Midbrain (tissue), 1 donor: Measurements from ENCODE around the gene PIAS2.
"Not testable (repeated sequence)": the region's sequence is repeated elsewhere in the genome, so short reads cannot be mapped to it uniquely, and the experiment has no call there.

ENCODE experiments used
- DNase-seq: peaks from one replicate; lab custom pipeline; 2025; lab: John Stamatoyannopoulos, UW

Gene PIAS2

DNA sequence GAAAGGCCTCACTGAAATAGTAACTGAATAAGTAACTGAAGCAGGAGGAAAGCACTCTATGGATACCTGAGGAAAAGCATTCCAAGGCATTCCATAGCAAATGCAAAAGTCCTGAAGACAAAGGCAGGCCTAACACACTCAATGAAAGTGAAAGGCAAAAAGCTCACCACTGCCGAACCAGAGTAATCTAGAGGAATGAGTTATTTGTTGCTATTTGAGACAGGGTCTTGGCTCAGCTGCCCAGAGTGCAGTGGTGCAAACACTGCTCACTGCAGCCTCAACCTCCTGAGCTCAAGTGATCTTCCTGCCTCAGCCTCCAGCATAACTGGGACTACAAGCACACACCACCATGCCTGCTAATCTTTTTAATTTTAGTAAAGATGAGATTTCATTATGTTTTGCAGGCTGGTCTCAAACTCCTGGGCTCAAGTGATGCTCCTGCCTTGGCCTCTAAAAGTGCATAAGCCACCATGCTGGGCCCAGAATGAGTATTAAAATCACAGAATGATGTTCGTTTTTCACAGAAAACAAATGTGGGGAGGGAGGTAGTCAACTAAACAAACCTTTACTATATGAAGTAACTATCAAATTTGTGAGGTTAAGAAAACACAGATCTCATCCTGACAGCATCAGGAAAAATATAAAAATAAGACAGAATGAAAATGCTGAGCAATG is 17.9 kb downstream of the PIAS2 start:
- no peak for DNase-seq

DNA sequence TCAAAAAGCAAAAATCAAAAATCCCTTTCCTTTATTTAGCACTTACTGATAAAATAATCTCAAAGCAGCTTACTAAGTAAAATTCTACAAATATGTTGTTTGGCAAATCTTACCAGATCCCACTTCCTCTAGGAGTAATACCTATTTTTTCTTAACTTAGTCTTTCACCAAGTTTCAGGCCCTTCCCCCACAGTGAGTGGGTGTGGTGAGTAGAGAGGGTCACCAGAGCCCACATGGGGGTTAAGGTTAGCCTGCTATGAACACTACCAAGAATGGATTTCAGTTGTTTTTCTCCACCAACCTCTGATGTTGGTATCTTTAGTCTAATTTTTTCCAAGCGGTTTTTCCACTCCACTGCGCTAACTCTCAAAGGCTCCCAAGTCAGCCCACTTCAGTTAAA is 23.2 kb downstream of the PIAS2 start:
- no peak for DNase-seq

DNA sequence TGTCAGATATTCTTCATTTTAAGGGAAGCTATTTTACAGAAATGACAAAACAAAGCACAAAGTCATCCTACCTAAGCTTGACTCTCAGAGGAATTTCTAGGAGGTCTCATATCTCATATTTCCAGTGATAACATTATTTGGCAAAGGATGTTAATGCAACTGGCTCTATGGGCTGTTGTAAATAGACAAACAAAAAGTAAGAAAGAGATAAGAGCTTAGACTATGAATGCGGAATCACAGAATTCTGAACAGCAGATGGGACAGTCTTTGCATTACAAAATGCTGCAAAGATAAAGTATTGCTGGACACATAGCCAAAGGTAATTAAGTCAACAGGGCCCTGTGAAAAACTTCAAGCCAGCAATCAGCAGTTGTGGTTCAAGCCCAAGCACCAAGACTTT is 23.9 kb downstream of the PIAS2 start:
- no peak for DNase-seq

DNA sequence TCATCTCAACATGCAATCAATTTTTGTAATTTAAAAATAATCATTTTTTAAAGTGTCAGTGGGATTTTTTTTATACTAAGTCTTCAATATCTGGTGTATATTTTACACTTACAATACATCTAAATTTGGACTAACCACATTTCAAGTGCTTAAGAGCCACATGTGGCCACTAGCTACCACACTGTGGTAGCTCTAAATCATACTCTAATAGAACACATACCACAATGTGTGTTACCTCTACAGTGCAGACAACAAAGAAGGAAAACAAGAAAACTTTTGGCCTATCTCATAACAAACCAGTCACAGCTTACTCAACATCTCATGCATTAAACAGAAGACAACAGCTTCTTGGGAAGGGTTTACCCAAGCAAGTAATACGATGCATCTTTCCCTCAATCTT is 24.5 kb downstream of the PIAS2 start:
- no peak for DNase-seq

DNA sequence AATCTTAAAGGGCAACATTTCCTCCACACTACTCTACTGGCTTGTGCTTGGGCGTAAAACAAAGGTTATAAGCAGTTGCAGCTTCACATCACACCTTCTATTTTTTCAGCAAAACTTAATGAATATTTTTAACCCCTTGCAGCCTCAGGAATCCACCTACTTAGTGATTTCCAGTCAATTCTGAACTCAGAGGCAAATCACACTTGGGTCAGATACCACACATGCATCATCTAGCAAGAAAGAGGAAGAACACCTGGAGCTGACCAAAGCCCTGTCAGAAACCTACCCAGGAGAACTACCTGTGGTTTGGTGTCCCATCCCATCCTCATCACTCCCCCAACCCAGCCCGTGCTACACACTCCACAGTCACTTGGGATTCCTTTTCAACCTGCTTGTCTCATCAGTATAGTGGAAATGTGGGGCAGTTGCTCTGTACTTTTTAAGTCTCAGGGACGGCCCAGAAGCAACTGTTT is 25.5 kb downstream of the PIAS2 start:
- DNase-seq: no peak

DNA sequence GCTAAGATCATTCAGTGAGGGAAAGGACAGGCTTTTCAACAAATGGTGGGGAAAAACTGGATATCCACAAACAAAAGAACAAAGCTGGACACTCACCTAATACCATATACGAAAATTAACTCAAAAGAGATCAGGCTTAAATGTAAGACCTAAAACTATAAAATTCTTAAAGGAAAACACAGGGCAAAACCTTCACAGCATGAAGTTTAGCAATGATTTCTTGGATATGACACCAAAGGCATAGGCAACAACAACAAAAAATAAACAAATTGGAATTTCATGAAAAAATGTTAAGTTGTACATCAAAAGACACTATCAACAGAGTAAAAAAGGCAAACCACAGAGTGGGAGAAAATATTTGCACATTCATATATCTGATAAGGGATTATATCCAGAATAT is 28.3 kb downstream of the PIAS2 start:
- no peak for DNase-seq

DNA sequence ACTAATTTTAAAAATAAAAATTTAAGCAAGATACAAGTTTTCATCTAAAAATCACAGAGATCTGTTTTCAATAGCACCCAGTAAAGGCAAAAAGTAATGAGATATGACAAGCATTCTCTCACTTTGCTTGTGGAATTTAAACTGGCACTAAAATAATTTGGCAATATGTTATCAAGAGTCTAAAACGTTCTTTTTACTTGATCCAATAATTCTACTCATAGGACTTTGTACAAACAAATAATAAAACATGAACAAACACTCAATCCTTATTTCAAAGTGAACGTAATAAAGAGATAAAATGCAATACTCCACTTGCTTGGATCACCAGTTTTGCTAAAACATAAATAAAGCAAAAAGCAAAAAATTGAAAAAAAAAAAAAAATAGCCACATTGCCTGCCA is 30.4 kb downstream of the PIAS2 start:
- no peak for DNase-seq

DNA sequence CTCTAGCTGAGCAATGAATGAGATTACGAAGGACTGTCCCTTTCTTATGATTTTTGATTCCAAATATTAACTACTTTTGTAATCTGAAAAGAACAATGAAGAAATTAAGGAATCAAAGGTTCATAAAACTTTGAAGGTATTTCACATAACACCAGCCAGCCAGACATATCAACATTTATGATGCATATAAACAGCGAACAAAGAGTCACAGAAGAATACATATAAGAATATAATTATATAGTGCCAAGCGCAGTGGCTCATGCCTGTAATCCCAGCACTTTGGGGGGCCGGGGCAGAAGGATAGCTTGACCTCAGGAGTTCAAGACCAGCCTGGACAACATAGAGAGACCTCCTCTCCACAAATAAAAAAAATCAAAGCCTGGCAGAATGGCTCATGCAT is 34.1 kb downstream of the PIAS2 start:
- no peak for DNase-seq

DNA sequence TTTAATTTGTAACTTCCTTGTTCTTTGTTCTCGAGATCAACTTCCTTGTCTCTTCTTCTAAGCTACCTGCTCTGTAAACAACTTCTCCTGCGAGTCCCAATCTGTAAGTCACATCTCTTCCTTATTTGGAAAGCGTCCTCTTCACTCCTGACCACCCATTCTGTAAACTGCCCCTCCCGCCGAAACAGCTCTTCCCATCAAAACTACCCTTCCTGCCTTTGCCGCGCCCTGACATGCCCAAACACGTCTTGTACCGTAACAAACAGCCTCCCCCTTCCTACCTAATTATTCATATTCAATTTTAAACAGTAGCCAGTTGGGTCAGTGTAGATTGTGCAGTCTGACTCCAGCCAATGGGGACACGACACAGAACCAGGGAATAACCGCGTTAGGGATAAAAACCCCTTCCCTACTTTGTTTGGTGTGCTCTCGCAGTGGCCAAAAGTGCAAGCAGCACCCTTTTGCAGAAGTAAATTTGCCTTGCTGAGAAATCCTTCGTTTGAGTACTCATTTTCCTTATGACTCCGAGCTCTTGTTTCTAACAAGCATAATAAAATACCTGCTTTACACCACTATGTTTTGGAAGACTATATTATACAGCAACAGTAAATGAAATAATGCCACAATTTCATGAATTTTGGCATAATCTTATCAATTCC is 39.8 kb downstream of the PIAS2 start:
- DNase-seq: no peak

DNA sequence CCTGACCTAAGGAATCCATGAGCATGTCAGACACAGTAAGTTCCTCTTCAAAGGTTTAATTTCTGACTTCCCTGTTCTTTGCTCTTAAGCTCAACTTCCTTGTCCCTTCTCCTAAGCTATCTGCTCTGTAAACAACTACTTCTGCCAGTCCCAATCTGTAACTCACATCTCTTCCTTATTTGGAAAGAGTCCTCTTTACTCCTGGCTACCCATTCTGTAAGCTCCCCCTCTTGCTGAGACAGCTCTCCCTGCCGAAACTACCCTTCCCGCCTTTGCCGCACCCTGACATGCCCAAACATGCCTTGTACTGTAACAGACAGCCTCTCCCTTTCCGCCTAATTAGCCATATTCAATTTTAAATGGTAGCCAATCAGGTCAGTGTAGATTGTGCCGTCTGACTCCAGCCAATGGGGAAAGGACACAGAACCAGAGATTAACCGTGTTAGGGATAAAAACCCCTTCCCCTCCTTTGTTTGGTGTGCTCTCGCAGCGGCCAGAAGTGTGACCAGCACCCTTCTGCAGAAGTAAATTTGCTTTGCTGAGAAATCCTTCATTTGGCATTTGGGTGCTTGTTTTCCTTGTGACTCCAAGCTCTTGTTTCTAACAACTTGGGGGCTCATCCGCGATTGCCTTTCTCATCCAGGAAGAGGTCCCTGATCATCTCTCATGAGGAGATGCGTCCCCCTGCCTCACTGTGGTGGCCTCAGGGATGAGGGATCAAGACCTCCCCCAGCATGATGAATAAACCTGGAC is 49.0 kb downstream of the PIAS2 start:
- DNase-seq: no peak

DNA sequence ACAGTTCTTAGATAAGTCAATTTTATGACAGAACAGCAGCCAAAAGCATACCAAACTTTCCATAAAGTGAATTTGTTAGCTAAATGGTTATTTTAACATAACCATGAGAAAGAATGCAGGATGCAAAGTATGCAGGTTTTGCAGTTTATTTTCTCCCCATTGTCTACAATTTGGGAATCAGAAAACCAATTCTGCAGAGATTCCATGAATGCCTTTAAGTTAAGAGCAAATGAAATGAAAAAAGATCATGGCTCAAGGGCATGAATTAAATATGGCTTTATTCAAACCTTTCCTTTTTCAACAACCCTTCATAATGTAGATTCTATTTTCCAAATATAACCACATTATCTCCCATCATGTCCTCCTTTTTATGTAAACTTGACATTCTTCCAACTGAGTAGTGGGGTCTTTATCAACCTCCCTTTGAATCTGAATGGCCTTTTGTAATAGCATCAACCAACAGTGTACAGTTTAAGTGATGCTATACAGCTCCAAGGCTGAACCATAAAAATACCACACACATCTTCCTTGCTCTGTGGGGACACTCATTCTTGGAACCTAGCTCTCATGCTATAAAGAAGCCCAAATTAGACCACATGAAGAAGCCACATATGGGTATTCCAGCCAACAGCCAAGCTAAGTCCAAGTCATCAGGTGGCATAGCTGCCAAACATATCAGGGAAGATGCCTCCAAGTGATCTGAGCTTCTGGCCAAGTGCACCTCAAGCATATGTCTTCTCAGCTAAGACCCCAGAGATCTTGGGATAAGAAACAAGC is 49.8 kb downstream of the PIAS2 start:
- DNase-seq: no peak

DNA sequence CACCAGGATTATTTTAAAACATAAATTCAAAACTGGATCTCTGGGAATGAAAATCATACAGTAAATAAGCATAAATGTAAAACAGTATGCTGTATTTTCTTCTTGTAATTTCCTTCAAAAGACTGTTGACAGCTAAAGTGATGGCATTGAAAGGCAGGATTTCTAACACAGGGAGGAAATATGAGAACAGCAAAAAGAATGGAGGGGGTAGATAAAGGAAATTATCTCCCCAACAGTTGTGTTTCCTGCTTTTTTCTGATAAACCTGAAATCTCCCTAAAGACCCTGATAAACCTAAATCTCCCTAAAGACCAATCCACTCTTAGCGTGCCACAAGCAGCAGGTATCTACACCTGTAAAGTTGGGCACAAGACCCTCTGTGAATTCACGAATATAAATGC is 50.8 kb downstream of the PIAS2 start:
- no peak for DNase-seq

DNA sequence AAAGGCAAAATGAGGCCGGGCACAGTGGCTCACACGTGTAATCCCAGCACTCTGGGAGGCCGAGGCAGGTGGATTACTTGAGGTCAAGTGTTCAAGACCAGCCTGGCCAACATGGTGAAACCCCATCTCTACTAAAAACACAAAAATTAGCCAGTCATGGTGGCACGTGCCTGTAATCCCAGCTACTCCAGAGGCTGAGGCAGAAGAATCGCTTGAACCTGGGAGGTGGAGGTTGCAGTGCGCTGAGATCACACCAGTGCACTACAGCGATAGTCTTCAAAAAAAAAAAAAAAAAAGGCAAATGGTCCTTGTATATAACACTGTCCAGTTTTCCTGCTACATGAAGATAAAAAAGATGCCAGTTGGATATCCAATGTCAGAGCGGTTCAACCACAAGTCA is 52.1 kb downstream of the PIAS2 start:
- DNase-seq: not testable (repeated sequence)

DNA sequence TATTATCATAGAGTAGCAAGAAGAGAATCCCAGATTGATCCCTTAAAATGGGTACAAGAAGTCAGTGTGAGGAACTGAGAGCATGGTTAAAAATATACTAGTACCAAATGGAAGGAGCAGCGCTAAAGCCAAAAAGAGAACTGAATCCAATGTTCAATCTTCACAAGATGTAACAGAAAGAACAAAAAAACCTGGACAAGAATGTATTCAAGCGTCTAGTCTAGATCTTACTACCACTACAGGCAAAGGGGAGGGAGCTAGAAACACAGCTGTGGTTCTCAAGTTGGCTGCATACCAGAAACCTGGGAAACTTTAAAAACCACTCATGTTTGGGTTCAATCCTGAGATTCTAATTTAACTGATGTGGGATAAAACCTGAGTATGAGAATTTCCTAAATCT is 57.5 kb downstream of the PIAS2 start:
- no peak for DNase-seq

DNA sequence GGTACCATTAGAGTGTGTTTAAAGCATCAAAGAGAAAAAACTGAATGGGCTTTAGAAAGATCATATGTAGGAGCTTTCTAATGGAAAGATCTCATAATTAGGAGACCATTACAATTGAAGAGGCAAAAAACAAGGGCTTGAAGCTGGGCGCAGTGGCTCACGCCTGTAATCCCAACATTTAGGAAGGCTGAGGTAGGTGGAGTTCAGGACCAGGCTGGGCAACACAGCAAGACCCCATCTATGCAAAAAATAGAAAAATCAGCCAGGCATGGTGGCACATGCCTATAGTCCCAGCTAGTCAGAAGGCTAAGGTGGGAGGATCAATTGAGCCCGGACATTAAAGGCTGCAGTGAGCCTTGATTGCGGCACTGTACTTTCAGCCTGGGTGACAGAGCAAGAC is 59.0 kb downstream of the PIAS2 start:
- DNase-seq: no peak

DNA sequence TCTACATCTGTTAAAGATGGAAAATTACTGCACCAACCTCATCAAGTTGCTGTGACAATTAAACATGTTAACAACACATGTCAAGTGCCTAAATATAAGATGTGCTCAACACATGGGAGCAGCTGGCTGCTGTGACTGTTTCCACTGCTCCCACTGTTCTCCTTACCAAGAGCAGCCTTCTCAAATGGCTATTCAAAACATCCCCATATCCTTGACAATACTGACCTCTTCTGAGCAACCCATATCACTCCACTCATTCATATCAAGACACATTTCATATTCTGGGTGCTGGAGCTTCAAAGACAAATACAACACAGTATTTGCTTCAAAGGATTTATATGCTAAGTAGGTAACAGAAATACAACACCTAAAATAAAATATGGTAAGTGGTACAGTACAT is 60.3 kb downstream of the PIAS2 start:
- DNase-seq: peak; percentile 60

DNA sequence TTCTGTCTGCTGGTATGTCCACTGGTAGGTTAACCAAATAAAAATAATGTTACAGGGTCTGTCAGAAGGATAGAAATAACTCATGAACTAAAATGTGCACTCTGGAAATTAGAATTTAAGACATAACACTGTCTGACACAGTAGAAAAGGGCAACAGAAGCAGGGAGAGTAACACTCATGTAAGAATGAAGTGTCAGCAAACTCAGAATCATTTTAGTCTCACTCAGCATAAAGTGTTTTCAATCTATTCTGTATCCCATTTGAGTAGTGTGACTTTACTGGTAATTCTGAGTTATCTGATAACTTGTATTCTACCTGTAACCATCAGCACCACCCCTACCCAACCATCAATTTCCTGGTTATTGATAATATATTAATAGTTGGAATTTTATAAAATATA is 68.3 kb downstream of the PIAS2 start:
- DNase-seq: no peak

DNA sequence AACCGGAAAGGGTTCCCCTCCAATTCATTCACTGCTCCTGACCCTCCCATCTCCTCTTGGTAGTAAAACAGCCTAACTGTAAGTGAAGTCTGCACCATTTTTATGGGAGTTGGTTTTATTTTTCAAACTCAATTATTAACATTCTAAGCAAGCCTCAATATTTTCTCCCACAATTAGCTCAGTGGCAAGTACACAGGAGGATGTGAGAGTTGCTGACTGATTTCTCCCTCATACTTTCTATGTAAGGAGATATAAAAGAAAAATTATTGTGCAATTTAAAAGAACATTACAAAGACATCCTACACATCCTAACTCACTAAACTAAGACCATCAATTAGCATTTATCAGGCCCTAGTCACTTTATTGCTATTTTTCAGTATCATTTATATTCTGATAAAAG is 73.9 kb downstream of the PIAS2 start:
- DNase-seq: no peak

DNA sequence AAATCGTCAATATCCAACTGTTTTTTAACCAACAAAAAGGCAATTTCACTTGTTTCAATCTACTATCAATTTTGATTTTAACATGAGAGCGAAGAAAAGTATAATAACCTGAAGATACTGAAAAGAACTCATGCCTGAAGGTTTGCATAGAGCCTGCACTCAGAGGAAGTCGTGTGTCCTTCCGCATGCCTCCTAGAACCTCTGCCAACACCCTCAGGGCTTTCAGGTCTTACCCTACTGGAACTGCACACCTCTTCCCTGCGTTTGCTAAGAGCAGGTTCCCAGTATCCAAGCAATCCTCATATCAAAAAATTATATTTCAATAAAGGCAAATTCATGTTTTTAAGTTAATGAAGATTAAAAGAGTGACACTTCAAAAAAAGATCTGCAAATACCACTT is 74.7 kb downstream of the PIAS2 start:
- DNase-seq: no peak

DNA sequence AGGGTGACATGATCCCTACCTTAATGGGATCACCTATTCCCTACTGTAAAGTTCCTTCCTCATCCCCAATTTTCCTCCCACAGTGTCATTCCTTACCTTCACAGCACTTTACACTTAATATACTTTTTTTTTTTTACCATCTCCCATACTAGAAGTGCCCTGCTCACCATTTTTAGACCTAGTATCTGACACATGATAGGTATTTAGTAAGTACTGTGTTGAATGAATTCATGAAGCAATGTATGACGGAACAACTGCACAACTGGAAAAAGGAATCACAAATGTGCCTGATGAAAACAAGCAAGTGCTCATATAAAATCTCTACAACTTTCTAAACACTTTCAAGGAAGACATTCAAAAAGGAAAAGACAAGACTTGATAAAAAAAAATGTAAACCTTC is 83.4 kb downstream of the PIAS2 start:
- no peak for DNase-seq

DNA sequence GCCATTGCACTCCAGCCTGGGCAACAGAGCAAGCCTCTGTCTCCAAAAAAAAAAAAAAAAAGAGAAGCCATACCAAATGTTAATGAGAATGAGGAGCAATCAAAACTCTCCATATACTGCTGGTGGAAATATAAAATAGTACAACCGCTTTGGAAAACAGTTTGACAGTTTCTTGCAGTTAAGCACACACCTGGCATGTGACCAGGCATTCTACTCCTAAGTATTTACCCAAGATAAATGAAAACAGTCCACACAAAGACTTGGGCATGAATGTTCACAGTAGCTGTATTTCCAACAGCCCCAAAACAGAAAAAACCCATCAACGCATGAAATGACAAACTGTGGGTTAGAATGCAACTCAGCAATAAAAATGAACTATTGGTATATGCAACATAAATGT is 84.5 kb downstream of the PIAS2 start:
- DNase-seq: no peak

DNA sequence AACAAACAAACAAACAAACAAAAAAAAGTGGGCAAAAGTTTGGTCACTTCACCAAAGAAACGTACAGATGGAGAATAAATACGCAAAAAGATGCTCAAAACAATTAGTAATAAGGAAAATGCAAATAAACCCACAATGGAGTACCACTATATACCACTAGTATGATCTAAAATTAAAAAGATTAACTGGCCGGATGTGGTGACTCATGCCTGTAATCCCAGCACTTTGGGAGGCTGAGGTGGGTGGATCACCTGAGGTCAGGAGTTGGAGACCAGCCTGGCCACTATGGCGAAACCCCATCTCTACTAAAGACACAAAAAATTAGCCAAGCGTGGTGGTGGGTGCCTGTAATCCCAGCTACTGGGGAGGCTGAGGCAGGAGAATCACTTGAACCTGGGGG is 84.9 kb downstream of the PIAS2 start:
- DNase-seq: not testable (repeated sequence)

DNA sequence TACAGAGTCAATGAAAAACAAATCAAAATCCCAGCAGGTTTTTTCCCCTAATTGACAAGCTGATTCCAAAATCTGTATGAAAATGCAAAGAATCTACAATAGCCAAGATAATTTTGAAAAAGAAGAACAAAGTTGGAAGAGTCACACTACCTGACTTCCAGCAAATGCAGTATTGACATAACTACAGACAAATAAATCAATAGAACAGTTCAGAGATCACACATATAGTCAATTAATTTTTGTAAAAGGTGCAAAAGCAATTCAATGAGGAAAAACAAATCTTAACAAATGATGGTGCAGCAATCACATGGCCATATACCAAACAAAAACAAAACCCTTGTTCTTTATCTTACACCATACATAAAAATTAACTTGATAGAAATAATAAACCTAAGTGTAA is 85.9 kb downstream of the PIAS2 start:
- DNase-seq: no peak
